K562 (cell line): ENCODE measurements around the gene SOX6. TPM values are rescaled to one million over a fixed set of nuclear protein-coding genes. Genes with fewer than 3 reads are reported as not detected.

ENCODE experiments used
- ATAC-seq: fragments of 200-7000 bp; cut with Tn5 transposase; 3 replicates; pipeline ENCODE4 v1.9.1; 2020; ENCODE audit warnings: moderate library complexity
- BruUV-seq: library from RNA; stranded (reverse); fragments of 400-500 nt; replicated peaks from 2 replicates; lab custom pipeline; 2021; lab: Mats Ljungman, UMichigan
- CTCF ChIA-PET: fragments of 300-600 bp; formaldehyde crosslinking; extraction: SDS; loops from one replicate; lab custom pipeline; 2021; ENCODE audit warnings: low intra/inter-chr PET ratio; lab: Yijun Ruan, JAX
- POLR2A ChIA-PET: fragments of 300-600, 350-650 bp; sonication (Branson Sonifier 250); formaldehyde crosslinking; extraction: SDS; loops from one replicate; lab custom pipeline; 2021; ENCODE audit warnings: antibody characterized with exemption, inconsistent platforms; lab: Yijun Ruan, JAX
- DNase-seq, 4 experiments: peaks; one replicate each; pipeline versions ENCODE4 v3.0.0 to v3.0.0-alpha.2; 2011 to 2018; ENCODE audit warnings: low spot score in 3 of 4, mixed read lengths in 3 of 4; ENCODE audit errors: extremely low read depth in 1 of 4
- FAIRE-seq: peaks from 2 replicates; lab custom pipeline; 2011; peaks lifted over from hg19 to GRCh38; lab: Jason Lieb, UNC
- H2AFZ ChIP-seq: 2 replicates; pipeline ENCODE4 v1.6.0; 2011; ENCODE audit warnings: low read depth, low read length, control low read depth, inconsistent platforms
- H3K27ac ChIP-seq: fragments of 200-600 bp; 3 replicates; pipeline ENCODE4 v1.8.0; 2011; ENCODE audit warnings: low read depth, mild to moderate bottlenecking, control low read depth, inconsistent platforms, low read length, moderate library complexity, mixed read lengths; ENCODE audit errors: extremely low read depth
- H3K27me3 ChIP-seq, 2 experiments: fragments of 300-600 bp in 1 of 2; 2 replicates in 1 of 2; 3 replicates in 1 of 2; pipeline versions ENCODE4 v1.6.0 to v1.8.0; 2011; ENCODE audit warnings: inconsistent platforms in 2 of 2, low read length in 2 of 2, mild to moderate bottlenecking in 1 of 2, mixed read lengths in 1 of 2, moderate library complexity in 1 of 2; ENCODE audit not compliant: control insufficient read depth in 2 of 2, insufficient read depth in 2 of 2
- H3K36me3 ChIP-seq: fragments of 300-600 bp; 3 replicates; pipeline ENCODE4 v1.8.0; 2011; ENCODE audit warnings: mild to moderate bottlenecking, low read length, inconsistent platforms; ENCODE audit not compliant: control insufficient read depth, insufficient read depth
- H3K4me1 ChIP-seq, 2 experiments: fragments of 200-600 bp in 1 of 2; replicated peaks in 1 of 2; 2 replicates in 1 of 2; 3 replicates in 1 of 2; pipeline versions ENCODE4 v1.5.1 to v1.8.0; 2011; ENCODE audit warnings: inconsistent platforms in 2 of 2, low read length in 2 of 2, mild to moderate bottlenecking in 1 of 2, mixed read lengths in 1 of 2, moderate library complexity in 1 of 2; ENCODE audit not compliant: control insufficient read depth in 2 of 2, insufficient read depth in 2 of 2
- H3K4me2 ChIP-seq: 2 replicates; pipeline ENCODE4 v1.6.1; 2011; ENCODE audit warnings: low read length, control low read depth, inconsistent platforms, mixed read lengths; ENCODE audit not compliant: insufficient read depth
- H3K4me3 ChIP-seq: fragments of 200-600 bp; sonication (generic), shearing (Covaris generic); 2 replicates; pipeline ENCODE4 v1.5.1; 2016; ENCODE audit warnings: control low read depth, inconsistent platforms
- H3K79me2 ChIP-seq: fragments of 200-600 bp; 3 replicates; pipeline ENCODE4 v1.8.0; 2011; ENCODE audit warnings: low read length, inconsistent platforms; ENCODE audit not compliant: control insufficient read depth, insufficient read depth
- H3K9ac ChIP-seq, 2 experiments: 2 replicates each; pipeline versions ENCODE4 v1.6.0 to v1.6.1; 2011; ENCODE audit warnings: low read depth in 2 of 2, low read length in 2 of 2, control low read depth in 1 of 2, inconsistent platforms in 1 of 2, mild to moderate bottlenecking in 1 of 2, mixed read lengths in 1 of 2; ENCODE audit not compliant: insufficient read depth in 1 of 2
- H3K9me1 ChIP-seq: one replicate; pipeline ENCODE4 v1.6.0; 2011; ENCODE audit warnings: inconsistent platforms, mild to moderate bottlenecking, low read length, moderate library complexity; ENCODE audit not compliant: control insufficient read depth, insufficient read depth
- H3K9me3 ChIP-seq: replicated peaks from 2 replicates; pipeline ENCODE4 v1.5.1; 2011; ENCODE audit warnings: low read depth, low read length, inconsistent platforms; ENCODE audit not compliant: control insufficient read depth, insufficient read depth
- H4K20me1 ChIP-seq: replicated peaks from 2 replicates; pipeline ENCODE4 v1.6.1; 2011; ENCODE audit warnings: low read length, inconsistent platforms, mixed read lengths; ENCODE audit not compliant: control insufficient read depth, insufficient read depth
- HNRNPUL1 ChIP-seq: fragments of 200-400 bp; formaldehyde crosslinking; IDR thresholded peaks from 2 replicates; pipeline ENCODE4 v1.6.1; 2017; ENCODE audit warnings: low read length
- JUND ChIP-seq, 2 experiments: IDR thresholded peaks; 2 replicates in 1 of 2; 3 replicates in 1 of 2; pipeline ENCODE4 v1.6.1; 2011; ENCODE audit warnings: borderline replicate concordance in 2 of 2, low read depth in 2 of 2, low read length in 2 of 2, improper control_type of control experiment in 1 of 2, missing biosample characterization in 1 of 2, missing genetic modification characterization in 1 of 2, missing genetic modification reagents in 1 of 2
- ZNF239 ChIP-seq: fragments of 250-450 bp; sonication (Bioruptor Pico); IDR thresholded peaks from 2 replicates; pipeline ENCODE4 v1.4.0; 2020; ENCODE audit warnings: mild to moderate bottlenecking
- WGBS: fragments of 100-300 bp; shearing (Covaris generic); methylation state at CpG from one replicate; pipeline ENCODE4 v1.1.6; 2016; ENCODE audit warnings: low coverage, mixed read lengths; ENCODE audit not compliant: insufficient coverage; ENCODE audit errors: missing lambda C conversion rate; 5-methylcytosine and 5-hydroxymethylcytosine counted together
- in situ Hi-C: fragments of 300-500 bp; cut with MboI; formaldehyde crosslinking; loops from 4 replicates; pipeline ENCODE4 v1.15.0; 2018; ENCODE audit warnings: inconsistent platforms, mixed read lengths
- intact Hi-C: fragments of 100-400 bp; cut with micrococcal nuclease; formaldehyde crosslinking; loops from 2 replicates; pipeline ENCODE4 v1.14.2; 2022
- polyA plus RNA-seq, 8 experiments: library from polyadenylated mRNA; depleted of rRNA in 4 of 8; stranded (reverse) in 5 of 8; unstranded in 3 of 8; fragments of >200 nt; fragmentation: Nextera tagmentation in 2 of 8; fragmentation: Illumina TruSeq in 1 of 8; extraction: Ambion mirVana in 2 of 8; extraction: Trizol in 1 of 8; gene quantifications; 2 replicates each; pipeline versions ENCODE4 v1.2.1 to v1.2.3, GENCODE V29; 2011 to 2014; ENCODE audit warnings: inconsistent platforms in 1 of 8, missing spikeins in 1 of 8
- total RNA-seq, 7 experiments: library from RNA; depleted of rRNA in 6 of 7; stranded (reverse); fragments of >200 nt in 6 of 7; fragmentation: Illumina TruSeq in 2 of 7; extraction: Trizol in 2 of 7; gene quantifications; 2 replicates each; pipeline versions ENCODE4 v1.2.1 to v1.2.3, GENCODE V29; 2011 to 2021; ENCODE audit warnings: low replicate concordance in 1 of 7
- TF ChIP-seq, protein P1 (sequence below): fragments of 450-650 bp; formaldehyde crosslinking; conservative IDR thresholded peaks from 2 replicates; pipeline ENCODE4 v1.4.0; 2022; ENCODE audit warnings: mild to moderate bottlenecking, missing genetic modification characterization

Gene SOX6
- total and polyA plus RNA-seq, 9 of the 15 experiments (the other 6 are each of a cell fraction or from before 2014, with no cell fraction given), result 0.89 to 8.7 (median 5.7) TPM

DNA sequence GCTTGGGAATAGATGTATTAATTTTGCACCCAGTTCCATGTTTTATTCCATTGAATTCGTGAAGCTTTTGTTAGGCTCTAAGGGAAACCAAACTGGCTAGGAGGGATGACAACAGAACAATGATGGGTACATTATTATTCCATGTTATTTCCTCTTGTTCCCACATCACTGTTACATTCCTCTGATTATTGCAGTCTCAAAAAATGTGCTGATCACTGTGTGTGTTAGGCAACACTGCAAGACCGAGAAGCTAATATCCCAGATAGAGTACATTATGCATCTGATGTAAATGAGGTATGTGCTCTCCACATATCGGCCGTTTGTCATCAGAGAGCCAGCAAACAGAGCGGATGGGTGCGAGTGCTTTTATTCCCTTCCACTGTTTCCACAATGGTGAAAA is 327.9 kb downstream of the SOX6 start:
- FAIRE-seq (no peak), DNase-seq (no peak), ATAC-seq (no peak)
- no peak overlapping the region for H3K4me2 ChIP-seq
- H3K36me3 ChIP-seq, result no peaks in the 10 kb centered on the region
- H4K20me1 ChIP-seq, result no peaks in the 10 kb centered on the region
- no peaks in the 10 kb centered on the region for H3K27me3 ChIP-seq
- POLR2A ChIA-PET, result no interaction called here
- no peak overlapping the region for H3K9ac ChIP-seq
- intact Hi-C loops, result no loop called here
- in situ Hi-C loops, result no loop called here
- no peaks in the 10 kb centered on the region for H3K9me3 ChIP-seq
- no peak overlapping the region for H3K4me3 ChIP-seq
- no peaks in the 10 kb centered on the region for H3K9me1 ChIP-seq
- 68% methylated on average over 6 of the region's 6 CpGs for WGBS
- H3K79me2 ChIP-seq, result no peaks in the 10 kb centered on the region
- no peak overlapping the region for H2AFZ ChIP-seq
- H3K4me1 ChIP-seq, result peaks cover 0 to 8% of the 10 kb centered on the region in 2 experiments; a peak in 2 of 5 replicates
- H3K27ac ChIP-seq, result no peak overlapping the region
- CTCF ChIA-PET, result no interaction called here
- BruUV-seq, result no TSS peak
- TF ChIP-seq, protein P1, sequence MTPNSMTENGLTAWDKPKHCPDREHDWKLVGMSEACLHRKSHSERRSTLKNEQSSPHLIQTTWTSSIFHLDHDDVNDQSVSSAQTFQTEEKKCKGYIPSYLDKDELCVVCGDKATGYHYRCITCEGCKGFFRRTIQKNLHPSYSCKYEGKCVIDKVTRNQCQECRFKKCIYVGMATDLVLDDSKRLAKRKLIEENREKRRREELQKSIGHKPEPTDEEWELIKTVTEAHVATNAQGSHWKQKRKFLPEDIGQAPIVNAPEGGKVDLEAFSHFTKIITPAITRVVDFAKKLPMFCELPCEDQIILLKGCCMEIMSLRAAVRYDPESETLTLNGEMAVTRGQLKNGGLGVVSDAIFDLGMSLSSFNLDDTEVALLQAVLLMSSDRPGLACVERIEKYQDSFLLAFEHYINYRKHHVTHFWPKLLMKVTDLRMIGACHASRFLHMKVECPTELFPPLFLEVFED (CRISPR knock-in tag), result no peak
- TF ChIP-seq HNRNPUL1 (no peak), JUND (IDR thresholded peaks at IDR 0.05; ENCODE audit: borderline replicate concordance, low read depth, low read length) (no peak), JUND (tag; IDR thresholded peaks at IDR 0.05; ENCODE audit: borderline replicate concordance, low read depth, low read length) (no peak)

DNA sequence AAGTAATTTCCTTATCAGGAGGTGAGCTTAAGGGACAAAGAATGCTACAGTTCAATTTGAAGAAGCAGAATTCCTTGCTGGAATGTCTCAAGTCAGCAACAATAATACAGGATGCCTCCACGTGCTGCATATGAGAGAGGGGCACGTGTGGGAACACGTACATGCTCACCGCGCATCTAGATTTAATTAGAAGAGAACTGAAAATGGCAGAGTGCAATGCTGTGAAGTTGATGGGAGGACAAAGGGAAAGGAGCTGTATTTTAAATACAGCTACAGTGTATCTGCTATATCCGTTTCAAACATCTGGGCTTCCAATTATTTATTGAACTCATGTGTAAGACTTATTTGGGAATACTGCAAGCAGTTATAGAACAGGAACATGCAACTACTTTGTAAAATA is 328.7 kb downstream of the SOX6 start:
- no peak for TF ChIP-seq ZNF239 (CRISPR knock-in tag)
- ATAC-seq (no peak), DNase-seq (no peak), FAIRE-seq (no peak)
- ChIA-PET CTCF (no interaction called here), POLR2A (no interaction called here)
- no TSS peak for BruUV-seq
- H3K9me3 ChIP-seq, result no peaks in the 10 kb centered on the region
- no peaks in the 10 kb centered on the region for H3K79me2 ChIP-seq
- H3K27ac ChIP-seq, result no peak overlapping the region
- no peak overlapping the region; the same call in 1 of the 2 replicates for H2AFZ ChIP-seq
- intact Hi-C loops, result no loop called here
- H3K4me3 ChIP-seq, result no peak overlapping the region
- H3K4me1 ChIP-seq, result peaks cover 0 to 8% of the 10 kb centered on the region in 2 experiments; a peak in 2 of 5 replicates
- no peaks in the 10 kb centered on the region for H3K27me3 ChIP-seq
- H3K9ac ChIP-seq, result no peak overlapping the region
- no peaks in the 10 kb centered on the region for H3K36me3 ChIP-seq
- no peaks in the 10 kb centered on the region for H3K9me1 ChIP-seq
- no peaks in the 10 kb centered on the region for H4K20me1 ChIP-seq
- H3K4me2 ChIP-seq, result no peak overlapping the region
- 58% methylated on average over 6 of the region's 6 CpGs for WGBS
- in situ Hi-C loops, result no loop called here
